Measurements from ENCODE around the gene THAP8.

DNA sequence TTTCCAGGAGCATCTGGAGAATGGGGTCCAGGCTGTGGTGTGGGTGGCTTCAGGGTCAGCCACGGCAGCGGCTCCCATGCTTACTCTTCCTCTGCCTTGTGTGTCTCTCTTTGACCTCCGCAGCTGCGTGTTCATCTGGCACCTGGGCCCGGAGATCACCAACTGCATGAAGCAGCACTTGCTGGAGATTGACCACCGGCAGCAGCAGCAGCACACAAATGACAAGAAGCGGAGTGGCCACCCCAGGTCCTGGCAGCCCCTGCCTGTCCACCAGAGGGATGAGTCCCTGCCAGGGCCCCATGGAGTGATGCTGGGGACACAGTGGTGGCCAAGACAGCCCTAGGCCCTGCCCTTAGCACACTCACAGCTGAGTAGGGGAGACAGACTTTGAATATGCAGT is 38.5 kb upstream of the THAP8 start:
- TF ChIP-seq, protein P1, sequence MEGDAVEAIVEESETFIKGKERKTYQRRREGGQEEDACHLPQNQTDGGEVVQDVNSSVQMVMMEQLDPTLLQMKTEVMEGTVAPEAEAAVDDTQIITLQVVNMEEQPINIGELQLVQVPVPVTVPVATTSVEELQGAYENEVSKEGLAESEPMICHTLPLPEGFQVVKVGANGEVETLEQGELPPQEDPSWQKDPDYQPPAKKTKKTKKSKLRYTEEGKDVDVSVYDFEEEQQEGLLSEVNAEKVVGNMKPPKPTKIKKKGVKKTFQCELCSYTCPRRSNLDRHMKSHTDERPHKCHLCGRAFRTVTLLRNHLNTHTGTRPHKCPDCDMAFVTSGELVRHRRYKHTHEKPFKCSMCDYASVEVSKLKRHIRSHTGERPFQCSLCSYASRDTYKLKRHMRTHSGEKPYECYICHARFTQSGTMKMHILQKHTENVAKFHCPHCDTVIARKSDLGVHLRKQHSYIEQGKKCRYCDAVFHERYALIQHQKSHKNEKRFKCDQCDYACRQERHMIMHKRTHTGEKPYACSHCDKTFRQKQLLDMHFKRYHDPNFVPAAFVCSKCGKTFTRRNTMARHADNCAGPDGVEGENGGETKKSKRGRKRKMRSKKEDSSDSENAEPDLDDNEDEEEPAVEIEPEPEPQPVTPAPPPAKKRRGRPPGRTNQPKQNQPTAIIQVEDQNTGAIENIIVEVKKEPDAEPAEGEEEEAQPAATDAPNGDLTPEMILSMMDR (IDR thresholded peaks at IDR 0.05; ENCODE audit: borderline replicate concordance, extremely low read depth, low read length, poor library complexity, severe bottlenecking) = no peak
- TF ChIP-seq EZH2 (IDR thresholded peaks at IDR 0.05; ENCODE audit: borderline replicate concordance, low read depth, low read length, severe bottlenecking) = no peak

Measured in DND-41 (cell line).